A549 (cell line): Measurements from ENCODE around the gene TUT4.

ENCODE experiments used
- CBX2 ChIP-seq: fragments of 200-600 bp; sonication (generic); IDR thresholded peaks from 2 replicates; pipeline ENCODE4 v1.6.1; 2016; ENCODE audit warnings: low read depth, mild to moderate bottlenecking, borderline replicate concordance
- CBX8 ChIP-seq: fragments of 200-600 bp; sonication (generic); IDR thresholded peaks from 2 replicates; pipeline ENCODE4 v1.6.1; 2016
- EHF ChIP-seq: fragments of 250-450 bp; sonication (Bioruptor Pico); IDR thresholded peaks from 2 replicates; pipeline ENCODE4 v1.5.0; 2020; ENCODE audit warnings: mild to moderate bottlenecking
- GATA3 ChIP-seq: IDR thresholded peaks from 2 replicates; pipeline ENCODE4 v1.6.1; 2012; ENCODE audit warnings: borderline replicate concordance
- KDM1A ChIP-seq: fragments of 200-600 bp; sonication (generic); IDR thresholded peaks from 2 replicates; pipeline ENCODE4 v1.6.1; 2016; ENCODE audit warnings: low read depth, mild to moderate bottlenecking
- KDM5A ChIP-seq: fragments of 200-600 bp; sonication (generic); IDR thresholded peaks from 2 replicates; pipeline ENCODE4 v1.6.1; 2016; ENCODE audit warnings: antibody characterized with exemption, mild to moderate bottlenecking
- PHF8 ChIP-seq: fragments of 200-600 bp; sonication (generic); IDR thresholded peaks from 2 replicates; pipeline ENCODE4 v1.6.1; 2016; ENCODE audit warnings: low read depth, mild to moderate bottlenecking, antibody characterized with exemption, moderate library complexity, borderline replicate concordance
- POLR2A ChIP-seq: IDR thresholded peaks from 2 replicates; pipeline ENCODE4 v1.6.1; 2012; ENCODE audit warnings: mild to moderate bottlenecking, low read length
- RCOR1 ChIP-seq: fragments of 150-350 bp; IDR thresholded peaks from 2 replicates; pipeline ENCODE4 v1.6.1; 2014; ENCODE audit warnings: antibody characterized with exemption, low read length, low read depth
- ZC3H11A ChIP-seq: fragments of 450-650 bp; IDR thresholded peaks from 2 replicates; pipeline ENCODE4 v1.6.1; 2014; ENCODE audit warnings: antibody characterized with exemption, mild to moderate bottlenecking
- TF ChIP-seq, protein P1 (sequence below): fragments of >200 bp; sonication (Bioruptor Twin); formaldehyde crosslinking; IDR thresholded peaks from 3 replicates; pipeline ENCODE4 v1.5.1; 2016

DNA sequence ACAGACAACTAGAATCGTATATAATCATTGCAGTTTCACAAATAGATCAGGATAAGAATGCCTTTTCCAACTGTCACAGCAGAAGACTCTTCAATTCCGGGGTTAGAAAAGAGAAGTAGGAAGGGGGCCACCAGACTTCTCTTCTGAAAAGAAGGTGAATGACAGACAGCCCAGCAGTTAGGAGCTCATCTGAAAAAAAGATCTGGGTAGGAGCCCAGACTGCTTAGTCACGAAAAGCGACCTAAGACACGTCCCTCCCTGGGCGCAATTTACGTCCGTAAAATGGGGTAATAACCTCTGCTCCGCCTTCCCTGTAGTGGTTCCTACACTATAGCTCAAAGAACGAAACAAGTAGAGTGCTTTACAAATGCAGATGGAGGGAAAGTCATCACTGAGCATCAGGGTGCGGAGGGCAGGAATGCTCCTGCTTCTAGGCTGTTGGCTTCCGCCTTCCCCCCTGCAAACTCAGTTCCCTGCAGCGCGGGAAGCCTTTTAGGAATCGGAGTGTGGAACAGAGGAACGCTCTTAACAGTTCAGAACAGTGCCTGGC lies 149.3 kb downstream of the TUT4 start:
- TF ChIP-seq, protein P1, sequence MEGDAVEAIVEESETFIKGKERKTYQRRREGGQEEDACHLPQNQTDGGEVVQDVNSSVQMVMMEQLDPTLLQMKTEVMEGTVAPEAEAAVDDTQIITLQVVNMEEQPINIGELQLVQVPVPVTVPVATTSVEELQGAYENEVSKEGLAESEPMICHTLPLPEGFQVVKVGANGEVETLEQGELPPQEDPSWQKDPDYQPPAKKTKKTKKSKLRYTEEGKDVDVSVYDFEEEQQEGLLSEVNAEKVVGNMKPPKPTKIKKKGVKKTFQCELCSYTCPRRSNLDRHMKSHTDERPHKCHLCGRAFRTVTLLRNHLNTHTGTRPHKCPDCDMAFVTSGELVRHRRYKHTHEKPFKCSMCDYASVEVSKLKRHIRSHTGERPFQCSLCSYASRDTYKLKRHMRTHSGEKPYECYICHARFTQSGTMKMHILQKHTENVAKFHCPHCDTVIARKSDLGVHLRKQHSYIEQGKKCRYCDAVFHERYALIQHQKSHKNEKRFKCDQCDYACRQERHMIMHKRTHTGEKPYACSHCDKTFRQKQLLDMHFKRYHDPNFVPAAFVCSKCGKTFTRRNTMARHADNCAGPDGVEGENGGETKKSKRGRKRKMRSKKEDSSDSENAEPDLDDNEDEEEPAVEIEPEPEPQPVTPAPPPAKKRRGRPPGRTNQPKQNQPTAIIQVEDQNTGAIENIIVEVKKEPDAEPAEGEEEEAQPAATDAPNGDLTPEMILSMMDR: no peak
- TF ChIP-seq POLR2A (no peak), CBX8 (no peak), PHF8 (no peak), CBX2 (no peak), RCOR1 (no peak), EHF (CRISPR knock-in tag) (no peak), GATA3 (no peak), ZC3H11A (no peak), KDM1A (no peak), KDM5A (no peak)
